AG08396 (cell line): ENCODE results near the gene ASL.
"Not testable (repeated sequence)": the region's sequence is repeated elsewhere in the genome, so short reads cannot be mapped to it uniquely, and the experiment has no call there.

Experiments
- DNase-seq: peaks from one replicate; pipeline ENCODE4 v3.0.0; 2012; ENCODE audit warnings: low spot score, mixed read lengths

Gene ASL

DNA sequence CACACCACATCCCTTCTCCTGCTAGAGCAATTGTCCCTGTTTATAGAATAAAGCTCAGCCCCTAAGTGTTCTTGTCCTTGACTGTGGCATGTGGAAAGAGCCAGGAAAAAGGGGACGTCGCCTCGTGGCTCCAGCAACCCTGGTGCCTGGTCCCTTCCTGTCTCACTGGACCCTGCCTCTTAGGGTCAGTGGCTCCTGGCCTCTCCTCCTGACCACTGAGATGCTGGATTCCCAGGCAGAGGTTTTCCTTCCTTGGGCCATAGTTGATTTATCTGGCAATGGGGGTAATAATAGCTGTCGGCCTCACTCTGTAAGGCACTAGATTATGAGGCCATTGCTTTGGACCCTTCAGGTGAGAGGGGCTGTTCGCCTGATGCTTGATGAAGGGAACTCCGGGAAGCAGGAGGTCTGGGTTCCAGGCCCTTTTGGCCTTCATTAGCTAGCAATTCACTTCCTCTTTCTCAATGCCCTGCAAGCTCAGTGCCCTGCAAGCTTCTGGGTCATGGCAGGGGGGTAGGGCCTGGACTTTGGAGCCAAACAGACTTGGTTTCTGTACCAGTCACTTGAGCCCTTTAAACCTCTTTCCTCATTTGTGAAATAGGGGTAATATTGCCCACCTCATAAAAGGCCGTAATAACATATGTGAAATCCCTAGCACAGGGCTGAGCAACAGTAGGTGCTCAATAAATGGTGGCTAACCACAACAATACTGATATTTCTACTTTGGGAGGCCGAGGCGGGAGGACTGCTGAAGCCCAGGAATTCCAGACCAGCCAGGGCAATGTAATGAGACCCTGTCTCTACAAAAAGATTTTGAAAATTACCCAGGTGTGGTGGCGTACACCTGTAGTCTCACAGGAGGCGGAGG lies 1.1 kb downstream of the ASL start:
- DNase-seq: no peak

DNA sequence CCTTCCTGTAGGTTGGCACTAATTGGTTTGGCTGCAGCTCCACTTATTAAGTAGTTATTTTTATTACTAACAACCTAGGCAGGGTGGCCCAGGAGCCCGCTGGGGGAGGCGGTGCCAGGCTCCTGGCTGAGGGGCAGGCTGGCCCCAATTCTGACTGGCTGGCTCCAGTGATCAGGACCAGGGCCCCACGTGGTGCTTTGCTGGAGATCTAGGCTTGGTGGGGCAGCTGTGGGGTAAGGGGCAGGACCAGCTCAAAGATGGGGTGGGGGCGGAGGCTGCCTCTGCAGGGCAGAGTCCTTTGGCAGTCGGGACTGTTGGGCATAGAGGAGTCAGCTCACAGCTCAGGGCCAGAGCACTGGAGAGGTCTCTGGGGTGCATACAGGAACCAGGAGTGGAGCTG lies 2.4 kb downstream of the ASL start:
- DNase-seq: no peak

DNA sequence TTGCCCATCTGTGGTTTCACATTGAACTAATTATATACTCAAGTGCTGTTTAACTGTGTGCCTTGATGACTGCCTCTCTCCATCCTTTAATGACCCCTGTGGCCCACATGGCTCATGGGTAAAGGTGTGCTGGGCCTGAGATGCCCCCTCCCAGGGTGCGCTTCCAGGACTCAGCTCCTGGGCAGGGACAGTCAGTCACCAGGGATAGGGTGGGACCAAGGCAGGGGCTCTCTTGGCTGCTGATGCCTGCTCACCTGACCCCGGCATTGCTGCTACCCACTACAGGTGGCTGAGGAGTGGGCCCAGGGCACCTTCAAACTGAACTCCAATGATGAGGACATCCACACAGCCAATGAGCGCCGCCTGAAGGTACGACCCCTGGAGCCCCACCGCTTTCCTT lies 6.5 kb downstream of the ASL start:
- DNase-seq: no peak

DNA sequence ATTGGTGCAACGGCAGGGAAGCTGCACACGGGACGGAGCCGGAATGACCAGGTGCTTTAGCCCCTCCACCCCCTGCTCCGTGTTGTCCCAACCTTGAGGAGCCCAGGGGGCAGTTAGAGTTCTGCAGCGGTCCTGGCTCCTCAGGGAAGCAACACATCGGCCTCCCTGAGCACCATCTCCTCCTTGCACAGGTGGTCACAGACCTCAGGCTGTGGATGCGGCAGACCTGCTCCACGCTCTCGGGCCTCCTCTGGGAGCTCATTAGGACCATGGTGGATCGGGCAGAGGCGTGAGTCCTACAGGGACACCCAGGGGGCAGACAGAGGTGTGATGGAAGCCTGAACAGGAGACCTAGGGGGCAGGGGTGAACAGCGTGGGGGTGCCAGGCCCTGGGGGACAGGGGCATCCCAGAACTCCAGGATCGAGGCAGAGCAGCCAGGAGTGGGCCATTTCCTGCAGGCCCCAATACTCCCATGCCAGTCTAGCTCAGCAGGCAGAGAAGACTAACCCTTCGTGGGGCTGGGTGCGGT lies 7.3 kb downstream of the ASL start:
- DNase-seq: no peak

DNA sequence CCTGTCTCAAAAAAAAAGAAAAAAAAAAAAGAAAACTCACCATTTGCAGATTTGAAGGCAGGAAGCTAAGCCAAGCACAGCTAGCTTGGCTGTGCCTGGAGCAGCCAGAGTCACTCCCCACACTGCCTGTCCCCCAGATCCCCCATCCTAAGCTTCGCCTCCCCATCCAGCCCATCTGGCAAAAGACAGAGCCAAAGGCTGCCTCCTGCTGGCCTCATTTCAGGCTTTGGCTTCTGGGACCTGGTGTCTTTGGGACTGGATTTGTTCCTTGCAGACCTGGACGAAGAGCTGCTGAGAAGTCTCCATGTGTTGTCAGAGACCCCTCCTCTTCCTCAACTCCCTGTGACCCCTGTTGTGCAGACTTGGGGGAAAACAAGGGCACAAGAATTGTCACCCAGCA lies 8.1 kb downstream of the ASL start:
- peak; percentile 3 for DNase-seq

DNA sequence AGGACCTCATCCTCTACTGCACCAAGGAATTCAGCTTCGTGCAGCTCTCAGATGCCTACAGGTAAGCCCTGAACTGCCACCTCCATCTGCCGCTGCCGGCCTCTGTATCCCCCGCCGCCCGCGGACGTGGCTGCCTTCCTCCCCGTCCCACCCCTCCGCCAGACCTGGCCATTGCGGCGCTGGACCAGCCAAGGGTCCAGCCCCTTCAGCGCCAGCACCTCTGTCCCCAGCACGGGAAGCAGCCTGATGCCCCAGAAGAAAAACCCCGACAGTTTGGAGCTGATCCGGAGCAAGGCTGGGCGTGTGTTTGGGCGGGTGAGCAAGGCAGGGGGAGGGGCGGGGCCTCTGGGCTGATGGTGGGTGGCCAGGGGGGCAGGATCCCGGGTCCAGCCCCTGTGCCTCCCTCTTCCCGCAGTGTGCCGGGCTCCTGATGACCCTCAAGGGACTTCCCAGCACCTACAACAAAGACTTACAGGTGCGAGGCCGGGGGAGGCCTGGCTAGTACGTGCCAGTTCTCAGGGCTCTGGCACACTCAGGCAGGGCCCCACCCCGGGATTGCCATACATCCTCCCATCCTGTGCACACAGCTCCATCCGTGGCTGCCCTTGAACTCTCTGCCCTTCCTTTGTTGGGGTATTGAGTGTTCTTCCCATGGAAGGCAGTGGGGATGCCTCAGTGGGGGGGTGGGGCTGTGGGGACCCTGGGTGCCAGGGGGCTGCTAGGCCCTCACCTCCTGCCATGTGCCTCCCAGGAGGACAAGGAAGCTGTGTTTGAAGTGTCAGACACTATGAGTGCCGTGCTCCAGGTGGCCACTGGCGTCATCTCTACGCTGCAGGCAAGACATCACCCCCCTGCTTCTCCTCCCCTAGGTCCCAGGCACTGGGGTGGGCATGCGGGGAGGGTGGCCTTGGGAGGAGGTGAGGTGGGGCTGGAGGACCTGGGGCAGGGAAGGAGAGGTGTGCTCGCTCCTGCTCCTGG lies 13.5 kb downstream of the ASL start:
- peak; percentile 3 for DNase-seq

DNA sequence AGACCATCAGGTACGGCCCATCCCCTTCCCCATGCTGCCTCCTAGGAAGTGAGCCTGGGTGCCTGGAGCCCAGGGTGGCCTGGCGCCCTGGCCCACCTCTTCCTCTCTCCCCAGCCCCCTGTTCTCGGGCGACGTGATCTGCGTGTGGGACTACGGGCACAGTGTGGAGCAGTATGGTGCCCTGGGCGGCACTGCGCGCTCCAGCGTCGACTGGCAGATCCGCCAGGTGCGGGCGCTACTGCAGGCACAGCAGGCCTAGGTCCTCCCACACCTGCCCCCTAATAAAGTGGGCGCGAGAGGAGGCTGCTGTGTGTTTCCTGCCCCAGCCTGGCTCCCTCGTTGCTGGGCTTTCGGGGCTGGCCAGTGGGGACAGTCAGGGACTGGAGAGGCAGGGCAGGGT lies 17.0 kb downstream of the ASL start:
- no peak for DNase-seq

DNA sequence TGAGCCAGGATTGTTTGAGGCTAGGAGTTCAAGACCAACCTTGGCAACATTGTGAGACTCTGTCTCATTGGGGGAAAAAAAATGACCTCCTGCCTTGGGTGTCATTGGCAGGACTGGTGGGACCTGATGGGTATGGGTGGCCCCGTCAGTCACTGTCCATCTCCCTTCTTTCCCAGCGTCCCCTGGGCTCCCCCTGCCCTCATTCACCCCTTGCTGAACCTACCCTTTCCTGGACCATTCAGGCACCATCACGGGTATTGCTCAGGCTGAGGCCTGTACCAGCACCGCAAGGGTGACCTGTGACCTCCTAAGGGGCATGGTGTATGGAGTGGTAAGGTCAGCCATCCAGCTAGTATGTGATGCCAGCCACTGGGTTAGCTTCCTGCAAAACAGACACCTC lies 19.4 kb downstream of the ASL start:
- no peak for DNase-seq

DNA sequence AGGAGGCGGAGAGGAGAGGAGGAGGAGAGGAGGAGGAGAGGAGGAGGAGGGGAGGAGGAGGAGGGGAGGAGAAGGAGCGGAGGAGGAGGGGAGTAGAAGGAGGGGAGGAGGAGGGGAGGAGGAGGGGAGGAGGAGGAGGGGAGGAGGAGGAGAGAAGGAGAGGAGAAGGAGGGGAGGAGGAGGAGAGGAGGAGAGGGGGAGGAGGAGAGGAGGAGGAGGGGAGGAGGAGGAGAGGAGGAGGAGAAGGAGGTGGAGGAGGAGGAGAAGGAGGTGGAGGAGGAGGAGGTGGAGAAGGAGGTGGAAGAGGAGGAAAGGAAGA lies 23.6 kb downstream of the ASL start:
- no peak for DNase-seq

DNA sequence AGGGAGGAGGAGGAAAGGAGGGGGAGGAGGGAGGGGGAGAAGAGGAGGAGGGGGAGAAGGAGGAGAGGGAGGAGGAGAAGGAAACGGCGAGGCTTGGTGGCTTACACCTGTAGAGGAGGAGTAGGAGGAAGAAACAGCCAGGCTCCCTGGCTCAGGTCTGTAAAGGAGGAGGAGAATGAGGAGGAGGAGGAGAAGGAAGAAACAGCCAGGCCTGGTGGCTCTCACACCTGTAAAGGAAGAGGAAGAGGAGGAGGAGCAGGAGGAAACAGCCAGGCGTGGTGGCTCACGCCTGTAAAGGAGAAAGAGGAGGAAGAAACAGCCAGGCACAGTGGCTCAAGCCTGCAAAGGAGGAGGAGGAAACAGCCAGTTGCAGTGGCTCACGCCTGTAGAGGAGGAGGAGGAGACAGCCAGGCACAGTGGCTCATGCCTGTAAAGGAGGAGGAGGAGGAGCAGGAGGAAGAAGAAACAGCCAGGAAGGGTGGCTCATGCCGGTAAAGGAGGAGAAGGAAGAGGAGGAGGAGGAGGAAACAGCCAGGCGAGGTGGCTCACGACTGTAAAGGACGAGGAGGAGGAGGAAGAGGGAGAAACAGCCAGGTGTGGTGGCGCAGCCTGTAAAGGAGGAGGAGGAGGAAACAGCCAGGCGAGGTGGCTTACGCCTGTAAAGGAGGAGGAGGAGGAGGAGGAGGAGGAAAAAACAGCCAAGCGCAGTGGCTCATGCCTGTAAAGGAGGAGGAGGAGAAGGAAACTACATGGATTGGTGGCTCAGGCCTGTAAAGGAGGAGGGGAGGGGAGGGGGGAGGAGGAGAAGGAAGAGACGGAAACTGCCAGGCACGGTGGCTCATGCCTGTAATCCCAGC lies 24.2 kb downstream of the ASL start:
- DNase-seq: no peak

DNA sequence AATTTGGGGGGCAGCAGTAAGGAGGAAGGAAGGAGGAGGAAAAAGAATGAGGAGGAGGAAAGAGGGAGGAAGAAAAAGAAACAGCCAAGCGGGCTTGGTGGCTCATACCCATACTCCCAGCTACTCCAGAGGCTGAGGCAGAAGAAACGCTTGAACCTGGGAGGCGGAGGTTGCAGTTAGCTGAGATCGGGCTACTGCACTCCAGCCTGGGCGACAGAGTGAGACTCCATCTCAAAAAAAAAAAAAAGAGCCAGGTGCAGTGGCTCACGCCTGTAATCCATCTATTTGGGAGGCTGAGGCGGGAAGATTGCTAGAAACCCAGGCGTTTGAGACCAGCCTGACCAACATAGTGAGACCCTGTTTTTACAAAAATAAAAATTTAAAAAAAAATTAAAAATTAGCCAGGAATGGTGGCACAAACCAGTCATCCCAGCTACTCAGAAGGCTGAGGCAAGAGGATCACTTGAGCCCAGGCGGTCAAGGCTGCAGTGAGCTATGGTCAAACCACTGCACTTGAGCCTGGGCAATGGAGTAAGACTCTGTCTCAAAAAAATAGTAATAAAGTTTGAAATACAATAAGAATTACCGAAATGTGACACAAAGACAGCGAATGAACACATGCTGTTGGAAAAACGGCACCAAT lies 24.9 kb downstream of the ASL start:
- DNase-seq: no peak

DNA sequence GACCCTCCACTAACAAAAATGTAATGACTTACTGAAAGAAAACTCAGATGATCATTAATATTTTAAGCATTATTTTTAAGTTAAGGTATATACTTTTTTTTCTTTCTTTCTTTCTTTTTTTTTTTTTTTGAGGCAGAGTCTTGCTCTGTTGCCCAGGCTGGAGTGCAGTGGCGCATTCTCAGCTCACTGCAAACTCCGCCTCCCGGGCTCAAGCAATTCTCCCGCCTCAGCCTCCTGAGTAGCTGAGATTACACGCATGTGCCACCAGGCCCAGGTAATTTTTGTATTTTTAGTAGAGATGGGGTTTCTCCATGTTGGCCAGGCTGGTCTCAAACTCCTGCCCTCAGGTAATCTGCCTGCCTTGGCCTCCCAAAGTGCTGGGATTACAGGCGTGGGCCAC lies 26.5 kb downstream of the ASL start:
- not testable (repeated sequence) for DNase-seq

DNA sequence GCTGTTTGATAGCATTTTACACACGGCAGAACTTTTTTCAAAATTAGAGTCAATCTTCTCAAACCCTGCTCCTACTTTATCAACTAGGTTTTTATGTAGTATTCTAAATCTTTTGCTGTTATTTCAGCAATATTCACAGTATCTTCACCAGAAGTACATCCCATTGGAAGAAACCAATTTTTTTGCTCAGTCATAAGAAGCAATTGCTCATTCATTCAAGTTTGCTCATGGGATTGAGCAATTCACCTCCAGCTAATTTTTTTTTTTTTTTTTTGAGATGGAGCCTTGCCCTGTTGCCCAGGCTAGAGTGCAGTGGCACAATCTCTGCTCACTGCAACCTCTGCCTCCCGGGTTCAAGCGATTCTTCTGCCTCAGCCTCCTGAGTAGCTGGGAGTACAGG lies 28.4 kb downstream of the ASL start:
- DNase-seq: not testable (repeated sequence)

DNA sequence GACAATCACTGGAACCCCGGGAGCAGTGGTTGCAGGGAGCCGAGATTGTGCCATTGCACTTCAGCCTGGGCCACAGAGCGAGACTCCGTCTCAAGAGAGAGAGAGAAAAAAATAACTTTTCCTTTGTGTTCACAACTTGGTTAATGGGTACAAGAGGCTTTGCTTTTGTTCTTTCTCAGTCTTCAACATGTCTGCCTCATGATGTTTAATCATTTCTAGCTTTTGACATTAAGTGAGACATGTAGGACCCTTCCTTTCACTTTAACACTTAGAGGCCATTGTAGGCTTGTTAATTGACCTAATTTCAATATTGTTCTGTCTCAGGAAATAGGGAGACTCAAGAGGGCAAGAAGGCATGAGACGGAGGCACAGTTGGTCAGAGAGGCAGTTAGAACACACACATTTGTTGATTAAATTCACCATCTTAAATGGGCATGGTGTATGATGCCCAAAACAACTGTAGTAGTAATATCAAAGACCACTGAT lies 29.7 kb downstream of the ASL start:
- no peak for DNase-seq

DNA sequence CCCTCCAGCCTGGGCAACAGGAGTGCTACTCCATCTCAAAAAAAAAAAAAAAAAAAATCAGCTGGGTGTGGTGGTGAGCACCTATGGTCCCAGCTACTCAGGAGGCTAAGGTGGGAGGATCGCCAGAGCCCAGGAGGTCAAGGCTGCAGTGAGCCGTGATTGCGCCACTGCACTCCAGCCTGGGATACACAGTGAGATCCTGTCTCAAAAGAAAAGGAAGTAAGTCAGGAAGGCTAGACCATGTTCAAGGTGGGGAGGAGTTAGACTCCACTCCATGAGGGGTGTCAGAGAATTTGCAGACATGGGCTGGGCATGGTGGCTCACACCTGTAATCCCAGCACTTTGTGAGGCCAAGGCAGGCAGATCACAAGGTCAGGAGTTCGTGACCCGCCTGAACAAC lies 32.8 kb downstream of the ASL start:
- DNase-seq: not testable (repeated sequence)

DNA sequence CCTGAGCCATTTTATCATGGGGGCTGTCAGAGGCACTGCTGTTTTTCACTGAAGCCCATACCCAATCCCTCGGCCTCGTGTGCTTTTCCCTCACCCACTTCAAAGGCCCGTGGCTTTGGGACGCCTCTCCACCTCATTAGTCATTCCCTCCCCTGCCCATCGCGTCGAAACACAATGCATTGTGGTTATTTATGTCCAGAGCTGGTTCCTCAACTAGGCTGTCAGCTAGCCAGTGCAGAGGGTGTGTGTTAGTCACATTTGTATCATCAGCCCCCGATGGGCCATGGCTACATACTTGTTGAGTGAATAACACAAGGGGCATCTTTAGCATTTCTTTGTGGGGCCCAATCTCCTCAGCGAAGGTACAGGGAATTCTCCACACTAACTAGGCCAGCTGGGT lies 35.2 kb downstream of the ASL start:
- peak; percentile 73 for DNase-seq

DNA sequence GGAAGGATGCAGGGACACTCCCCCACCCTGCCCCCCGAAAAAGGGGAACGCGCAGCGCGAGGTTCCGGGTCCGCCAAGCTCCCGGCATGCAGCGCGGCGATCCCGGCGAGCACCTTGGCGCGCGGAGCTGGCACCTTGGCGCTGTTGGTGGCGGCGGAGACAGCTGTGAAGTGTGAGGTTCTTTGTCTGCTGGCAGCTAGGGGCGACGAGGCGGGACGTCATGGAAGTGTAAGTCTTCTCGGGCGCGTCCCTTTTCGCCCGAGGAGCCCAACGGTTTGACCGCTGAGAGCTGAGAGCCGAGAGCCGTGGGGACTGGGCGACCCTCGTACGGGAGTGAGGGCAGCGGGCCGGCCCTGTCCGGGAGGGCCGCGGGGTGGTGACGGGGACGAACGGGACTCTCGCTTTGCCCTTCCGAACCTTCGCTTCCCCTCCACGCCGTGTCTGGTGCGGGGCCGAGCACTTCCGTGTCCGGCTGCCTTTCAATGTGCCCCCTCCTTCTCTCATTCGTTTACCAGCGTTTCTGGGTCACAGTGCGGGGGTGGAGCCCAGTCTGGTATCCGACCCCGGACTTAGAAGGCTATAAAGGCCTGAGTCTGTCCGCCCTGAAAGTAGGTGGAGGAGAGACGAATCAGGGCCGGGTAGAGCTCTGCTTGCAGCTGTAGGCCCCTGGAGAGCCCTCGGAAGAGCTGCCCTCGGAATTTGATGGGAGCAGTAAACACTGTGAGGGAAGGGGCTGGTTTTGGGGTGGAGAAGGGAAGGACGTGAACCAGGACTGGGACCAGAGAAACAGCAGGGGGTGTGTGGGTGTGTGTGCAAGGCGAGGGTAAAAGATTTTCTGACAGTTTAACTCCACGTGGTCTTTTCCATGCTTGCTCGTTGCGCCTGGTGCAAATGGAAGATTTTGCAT lies 39.4 kb downstream of the ASL start, which contains the start of gene CRCP:
Gene CRCP (plus strand): TSS at position 105 of the 907 bp plus-strand sequence. CDS start 116 bp downstream, at position 221.
- DNase-seq: peak; percentile 86

DNA sequence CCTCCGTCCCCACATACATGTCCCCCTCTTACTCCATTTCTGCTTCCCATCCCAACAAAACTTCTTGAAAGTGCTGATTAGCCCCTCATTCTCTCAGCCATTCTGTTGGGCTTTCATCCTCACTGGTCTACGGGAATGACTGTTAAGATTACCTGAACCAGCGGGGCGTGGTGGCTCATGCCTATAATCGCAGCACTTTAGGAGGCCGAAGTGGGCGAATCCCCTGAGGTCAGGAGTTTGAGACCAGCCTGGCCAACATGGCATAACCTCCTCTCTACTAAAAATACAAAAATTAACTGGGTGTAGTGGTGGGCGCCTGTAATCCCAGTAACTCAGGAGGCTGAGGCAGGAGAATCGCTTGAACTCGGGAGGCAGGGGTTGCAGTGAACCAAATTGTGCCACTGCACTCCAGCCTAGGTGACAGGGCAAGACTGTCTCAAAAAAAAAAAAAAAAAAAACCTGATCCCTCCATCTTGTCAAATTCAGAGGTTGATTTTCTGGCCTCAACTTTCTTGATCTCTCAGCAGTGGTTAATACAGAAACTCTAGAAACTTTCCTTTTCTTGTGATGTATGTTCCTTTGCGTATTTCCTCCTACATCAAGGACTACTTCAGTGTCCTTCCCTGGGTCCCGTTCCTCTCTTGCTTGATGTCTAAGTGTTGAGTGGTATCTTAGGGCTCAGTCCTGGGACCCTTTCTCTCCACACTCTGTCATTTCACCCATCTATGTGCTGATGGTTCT lies 41.2 kb downstream of the ASL start:
- not testable (repeated sequence) for DNase-seq

DNA sequence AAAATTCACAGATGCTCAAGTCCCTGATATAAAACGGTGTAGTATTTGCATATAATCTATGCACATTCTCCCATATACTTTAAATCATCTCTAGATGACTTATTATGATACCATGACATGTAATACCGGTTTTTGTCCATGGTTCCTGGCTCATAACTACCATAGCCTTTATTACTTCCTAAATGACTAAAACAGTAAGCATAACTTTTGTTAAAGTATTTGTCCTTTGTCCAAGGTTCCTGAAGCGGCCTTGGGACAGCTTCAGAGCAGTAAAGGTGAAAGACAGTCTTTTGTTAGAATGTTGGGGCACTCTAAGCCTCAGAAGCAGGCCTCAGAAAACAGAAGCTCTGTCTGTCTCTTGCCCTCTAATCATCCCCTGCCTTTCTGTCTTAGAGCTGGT lies 43.0 kb downstream of the ASL start:
- no peak for DNase-seq
